Prostate gland (tissue), 2 donors: ENCODE results near the gene P2RX1. TPM values are rescaled to one million over a fixed set of nuclear protein-coding genes. Genes with fewer than 3 reads are reported as not detected.

Experiments
- DNase-seq: peaks from one replicate; pipeline ENCODE4 v3.0.0-alpha.2; 2019; ENCODE audit warnings: low spot score
- H3K27ac ChIP-seq, 2 donors: fragments of 200-600 bp; sonication (generic); 2 replicates each; pipeline ENCODE4 v1.5.1; 2017 to 2019
- H3K27me3 ChIP-seq: fragments of 200-600 bp; sonication (generic); replicated peaks from 2 replicates; pipeline ENCODE4 v1.5.1; 2019; ENCODE audit not compliant: insufficient read depth
- H3K36me3 ChIP-seq, 2 donors: fragments of 200-600 bp; sonication (generic); 1 replicate in 1 of 2; 2 replicates in 1 of 2; pipeline versions ENCODE4 v1.5.1 to v1.8.1; 2017 to 2019
- H3K4me1 ChIP-seq: fragments of 200-600 bp; sonication (generic); replicated peaks from 2 replicates; pipeline ENCODE4 v1.5.1; 2019
- H3K4me3 ChIP-seq, 2 donors: fragments of 200-600 bp; sonication (generic); 2 replicates each; pipeline ENCODE4 v1.5.1; 2017 to 2019
- H3K9me3 ChIP-seq: fragments of 200-600 bp; sonication (generic); 2 replicates; pipeline ENCODE4 v1.5.1; 2017
- CTCF ChIP-seq, 4 experiments: fragments of 200-600 bp in 2 of 4; fragments of 450-650 bp in 2 of 4; sonication (generic) in 2 of 4; IDR thresholded peaks; 1 replicate in 3 of 4; 2 replicates in 1 of 4; pipeline ENCODE4 v1.5.1; 2016 to 2019; ENCODE audit warnings: antibody characterized with exemption in 4 of 4, mild to moderate bottlenecking in 2 of 4, moderate library complexity in 2 of 4
- POLR2A ChIP-seq: fragments of 450-650 bp; IDR thresholded peaks from one replicate; pipeline ENCODE4 v1.6.1; 2016; ENCODE audit warnings: antibody characterized with exemption, mild to moderate bottlenecking
- POLR2AphosphoS5 ChIP-seq: sonication (generic); formaldehyde crosslinking; IDR thresholded peaks from one replicate; pipeline ENCODE4 v1.6.1; 2017; ENCODE audit warnings: antibody characterized with exemption
- WGBS: methylation state at CpG from one replicate; pipeline ENCODE4 v1.1.5; 2018; 5-methylcytosine and 5-hydroxymethylcytosine counted together
- intact Hi-C: fragments of 100-400 bp; cut with DNase I; formaldehyde crosslinking; loops from one replicate; pipeline ENCODE4 v1.14.2; 2022
- total RNA-seq, 2 donors: library from RNA; depleted of rRNA; stranded (reverse); fragments of >200 nt; gene quantifications; one replicate each; pipeline ENCODE4 v1.1.0, GENCODE V29; 2016

Gene P2RX1
- total RNA-seq, 2 donors from 2014 or later, result 3.8 to 22.5 TPM

- Histone ChIP-seq H3K9me3 (no peaks in the 10 kb centered on the region), H3K4me1 (no peaks in the 10 kb centered on the region), H3K36me3 (no peaks in the 10 kb centered on the region), H3K27me3 (no peaks in the 10 kb centered on the region), H3K27ac (no peak overlapping the region), H3K4me3 (no peak overlapping the region)
- 54% methylated on average over 29 of the region's 30 CpGs for WGBS
- no peak for DNase-seq
- intact Hi-C loops, result loop anchor here (5.0 kb wide), 2 partner anchors 49 to 96 kb away; no protein-coding TSS in a partner anchor
- TF ChIP-seq POLR2A (no peak), CTCF (IDR thresholded peaks at IDR 0.05) (no peak), POLR2AphosphoS5 (no peak)
Observed at GRCh38 chr17:3911271-3912053, 4.8 kb downstream of the P2RX1 start.

GRCh38 chr17:3910420-3911270 is 5.6 kb downstream of the P2RX1 start:
- Histone ChIP-seq H3K27me3 (no peaks in the 10 kb centered on the region), H3K9me3 (no peaks in the 10 kb centered on the region), H3K27ac (no peak overlapping the region), H3K4me1 (no peaks in the 10 kb centered on the region), H3K4me3 (no peak overlapping the region), H3K36me3 (no peaks in the 10 kb centered on the region)
- intact Hi-C loops, result loop anchor here (5.0 kb wide), 2 partner anchors 48 to 97 kb away; no protein-coding TSS in a partner anchor
- WGBS, result 86% methylated on average over 11 of the region's 11 CpGs
- no peak for DNase-seq
- TF ChIP-seq POLR2AphosphoS5 (no peak), POLR2A (no peak), CTCF (IDR thresholded peaks at IDR 0.05) (no peak)

GRCh38 chr17:3909257-3909656 is 7.0 kb downstream of the P2RX1 start:
- DNase-seq, result no peak
- no peak for TF ChIP-seq POLR2AphosphoS5
- no peak for TF ChIP-seq CTCF (IDR thresholded peaks at IDR 0.05)
- TF ChIP-seq POLR2A, result no peak
- intact Hi-C loops, result no loop called here
- Histone ChIP-seq H3K27me3 (no peaks in the 10 kb centered on the region), H3K4me1 (no peaks in the 10 kb centered on the region), H3K4me3 (no peak overlapping the region), H3K36me3 (no peaks in the 10 kb centered on the region), H3K27ac (no peak overlapping the region), H3K9me3 (no peaks in the 10 kb centered on the region)
- WGBS, result 91% methylated on average over 12 of the region's 12 CpGs

- Histone ChIP-seq H3K4me1 (no peaks in the 10 kb centered on the region), H3K4me3 (no peak overlapping the region), H3K36me3 (no peaks in the 10 kb centered on the region), H3K9me3 (no peaks in the 10 kb centered on the region), H3K27ac (no peak overlapping the region), H3K27me3 (no peaks in the 10 kb centered on the region)
- TF ChIP-seq CTCF (IDR thresholded peaks at IDR 0.05) (peak in 2 of 4 experiments; percentile 48 to 52), POLR2AphosphoS5 (no peak)
- 86% methylated on average over 11 of the region's 11 CpGs for WGBS
- no peak for DNase-seq
- intact Hi-C loops, result no loop called here
Observed at GRCh38 chr17:3907483-3908216, 8.6 kb downstream of the P2RX1 start.
